HepG2 (cell line): ENCODE measurements around the gene FBXL13.

ENCODE experiments used
- CEBPB ChIP-seq: IDR thresholded peaks from 2 replicates; pipeline ENCODE4 v1.6.1; 2011; ENCODE audit warnings: low read depth, low read length, improper control_type of control experiment, borderline replicate concordance
- SUZ12 ChIP-seq: fragments of 150-350 bp; IDR thresholded peaks from 2 replicates; pipeline ENCODE4 v1.6.1; 2014; ENCODE audit warnings: low read depth, low read length

DNA sequence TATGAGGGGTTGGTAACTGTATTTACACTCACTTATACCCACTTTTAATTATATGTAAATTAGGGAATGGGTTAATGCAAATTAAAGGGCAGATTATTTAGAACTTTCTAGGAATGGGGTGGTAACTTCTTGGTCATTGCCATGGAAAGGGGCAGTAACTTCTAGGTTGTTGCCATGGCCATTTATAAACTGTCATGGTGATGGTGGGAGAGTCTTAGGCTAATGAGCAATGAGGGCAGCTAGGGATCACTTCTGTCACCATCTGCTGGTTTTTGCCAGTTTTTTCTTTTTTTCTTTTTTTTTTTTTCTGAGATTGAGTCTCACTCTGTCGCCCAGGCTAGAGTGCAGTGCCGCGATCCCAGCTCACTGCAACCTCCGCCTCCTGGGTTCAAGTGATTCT lies 41.2 kb upstream of the FBXL13 start:
- TF ChIP-seq SUZ12: no peak
- no peak for TF ChIP-seq CEBPB
